Spleen (tissue), 11 donors: Measurements from ENCODE around the gene PTCD2. TPM values are rescaled to one million over a fixed set of nuclear protein-coding genes. Genes with fewer than 3 reads are reported as not detected.
"Not testable (repeated sequence)": the region's sequence is repeated elsewhere in the genome, so short reads cannot be mapped to it uniquely, and the experiment has no call there.

Source experiments
- DNase-seq: peaks from one replicate; pipeline ENCODE4 v3.0.0-alpha.2; 2020
- H3K27ac ChIP-seq, 8 donors: fragments of 200-600 bp; sonication (generic) in 7 of 8; 1 replicate in 4 of 8; 2 replicates in 4 of 8; pipeline versions ENCODE4 v1.5.0 to v1.8.0; 2016 to 2021; ENCODE audit warnings: inconsistent platforms in 4 of 8, mild to moderate bottlenecking in 4 of 8, moderate library complexity in 1 of 8
- H3K27me3 ChIP-seq, 7 donors: fragments of 200-600 bp; sonication (generic) in 6 of 7; replicated peaks in 1 of 7; 1 replicate in 4 of 7; 2 replicates in 3 of 7; pipeline versions ENCODE4 v1.5.0 to v1.8.0; 2016 to 2021; ENCODE audit warnings: inconsistent platforms in 3 of 7, mild to moderate bottlenecking in 1 of 7
- H3K36me3 ChIP-seq, 6 donors: fragments of 200-600 bp; sonication (generic) in 5 of 6; 1 replicate in 4 of 6; 2 replicates in 2 of 6; pipeline versions ENCODE4 v1.5.0 to v1.8.0; 2016 to 2021; ENCODE audit warnings: inconsistent platforms in 2 of 6
- H3K4me1 ChIP-seq, 6 donors: fragments of 200-600 bp; sonication (generic) in 5 of 6; 1 replicate in 3 of 6; 2 replicates in 3 of 6; pipeline versions ENCODE4 v1.5.0 to v1.8.0; 2016 to 2021; ENCODE audit warnings: inconsistent platforms in 3 of 6
- H3K4me3 ChIP-seq, 8 donors: fragments of 200-600 bp; sonication (generic) in 7 of 8; 1 replicate in 4 of 8; 2 replicates in 4 of 8; pipeline versions ENCODE4 v1.5.0 to v1.8.0; 2016 to 2021; ENCODE audit warnings: inconsistent platforms in 4 of 8, mild to moderate bottlenecking in 4 of 8, moderate library complexity in 2 of 8
- H3K9me3 ChIP-seq, 8 donors: fragments of 200-600 bp; sonication (generic) in 7 of 8; 1 replicate in 4 of 8; 2 replicates in 4 of 8; pipeline versions ENCODE4 v1.5.0 to v1.8.0; 2016 to 2021; ENCODE audit warnings: inconsistent platforms in 4 of 8
- POLR2A ChIP-seq, 3 donors: fragments of 450-650 bp; IDR thresholded peaks; one replicate each; pipeline ENCODE4 v1.5.1; 2017; ENCODE audit warnings: antibody characterized with exemption in 3 of 3, mild to moderate bottlenecking in 1 of 3
- POLR2AphosphoS5 ChIP-seq, 3 donors: sonication (generic); formaldehyde crosslinking; IDR thresholded peaks; one replicate each; pipeline ENCODE4 v1.5.1; 2017; ENCODE audit warnings: antibody characterized with exemption in 3 of 3
- WGBS, 5 donors: extraction: QIAGEN DNeasy Blood & Tissue Kit in 3 of 5; methylation state at CpG; one replicate each; pipeline versions ENCODE4 v1.1.5 to v1.1.7; 2013 to 2018; 5-methylcytosine and 5-hydroxymethylcytosine counted together
- intact Hi-C: fragments of 100-400 bp; cut with DNase I; formaldehyde crosslinking; loops from one replicate; pipeline ENCODE4 v1.15.0; 2023; ENCODE audit warnings: low total_unique reads
- polyA plus RNA-seq, 3 donors: library from polyadenylated mRNA; stranded (reverse); fragments of 200-250 nt; gene quantifications; one replicate each; pipeline ENCODE4 v1.2.1, GENCODE V29; 2013
- total RNA-seq, 7 donors: library from RNA; depleted of rRNA in 3 of 7; stranded (reverse); fragments of >200 nt in 3 of 7; fragmentation: NEBNext Ultra II Directional in 4 of 7; extraction: Animal tissue kit (Norgen Biotek cat#: 25700) in 4 of 7; gene quantifications; one replicate each; pipeline versions ENCODE4 v1.1.0 to v1.2.1, GENCODE V29; 2016 to 2021
- TF ChIP-seq, protein P1 (sequence below), 11 experiments: fragments of 200-600 bp in 7 of 11; fragments of 450-650 bp in 4 of 11; sonication (generic) in 4 of 11; IDR thresholded peaks in 8 of 11; conservative IDR thresholded peaks in 3 of 11; 1 replicate in 7 of 11; 2 replicates in 4 of 11; pipeline versions ENCODE4 v1.4.0 to v1.8.0; 2016 to 2021; ENCODE audit warnings: antibody characterized with exemption in 11 of 11, inconsistent platforms in 4 of 11, mild to moderate bottlenecking in 1 of 11
- donor health status: healthy with polysubstance abuse.
- donor health status: DM: no; HTN: no; CAD: no; lungs with moderate emphysema.
- donor health status: DM: no; HTN: no; CAD: no.
- donor health status: Bipolar disorder and iron deficiency.
- donor health status: healthy.
- donor health status: DM: no; HTN: no; CAD: no.
- donor health status: DM: yes; HTN: yes; CAD: no.

Gene PTCD2
- total and polyA plus RNA-seq, 10 donors: 1.2 to 11.7 (median 7.5) TPM

DNA sequence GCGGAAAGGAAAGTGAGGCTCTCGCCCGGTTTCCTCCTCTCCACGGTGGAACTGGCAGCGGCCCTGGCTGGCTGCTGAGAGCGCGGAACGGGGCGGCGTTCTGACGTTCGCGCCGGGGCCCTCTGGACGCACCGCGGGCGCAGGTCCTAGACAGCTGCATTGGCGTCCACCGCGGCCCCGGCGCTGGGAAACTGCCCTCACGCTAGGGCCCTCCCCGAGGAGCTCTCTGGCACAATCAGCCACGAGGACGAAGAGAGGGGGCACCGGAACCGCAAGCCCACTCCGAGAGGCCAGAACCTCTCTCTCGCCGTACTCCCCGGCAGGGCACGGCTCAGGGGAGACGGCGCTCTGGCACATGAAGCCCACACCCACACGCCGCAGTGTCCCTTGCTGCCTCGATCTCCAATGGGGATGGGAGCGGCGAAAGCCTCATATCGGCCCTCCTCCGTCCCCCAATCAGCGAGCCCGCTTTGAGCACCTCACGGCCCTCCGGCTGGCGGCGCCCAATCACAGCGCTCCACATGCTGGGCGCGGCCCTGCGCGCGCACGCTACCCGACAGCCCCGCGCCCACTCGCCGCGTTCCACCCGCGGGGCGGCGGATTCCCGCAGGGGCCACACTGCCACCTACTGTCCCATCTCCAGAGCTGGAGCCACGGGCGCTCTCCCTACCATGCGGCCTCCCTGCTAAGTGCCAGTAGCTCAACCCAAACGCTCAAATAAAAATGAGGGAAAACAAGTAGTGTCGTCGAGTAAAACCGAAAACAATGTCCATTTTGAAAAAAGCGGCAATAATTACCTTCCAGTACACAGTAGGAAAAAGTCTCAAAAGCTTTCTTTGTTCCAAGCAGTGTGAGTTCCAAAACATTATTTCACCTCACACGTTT lies 12.0 kb upstream of the PTCD2 start:
- peaks cover 0 to 47% (median 24%) of the 10 kb centered on the region in 6 donors for H3K4me1 ChIP-seq
- peak overlapping the region; percentile 89 to 97 (median 96) for H3K27ac ChIP-seq
- TF ChIP-seq, protein P1, sequence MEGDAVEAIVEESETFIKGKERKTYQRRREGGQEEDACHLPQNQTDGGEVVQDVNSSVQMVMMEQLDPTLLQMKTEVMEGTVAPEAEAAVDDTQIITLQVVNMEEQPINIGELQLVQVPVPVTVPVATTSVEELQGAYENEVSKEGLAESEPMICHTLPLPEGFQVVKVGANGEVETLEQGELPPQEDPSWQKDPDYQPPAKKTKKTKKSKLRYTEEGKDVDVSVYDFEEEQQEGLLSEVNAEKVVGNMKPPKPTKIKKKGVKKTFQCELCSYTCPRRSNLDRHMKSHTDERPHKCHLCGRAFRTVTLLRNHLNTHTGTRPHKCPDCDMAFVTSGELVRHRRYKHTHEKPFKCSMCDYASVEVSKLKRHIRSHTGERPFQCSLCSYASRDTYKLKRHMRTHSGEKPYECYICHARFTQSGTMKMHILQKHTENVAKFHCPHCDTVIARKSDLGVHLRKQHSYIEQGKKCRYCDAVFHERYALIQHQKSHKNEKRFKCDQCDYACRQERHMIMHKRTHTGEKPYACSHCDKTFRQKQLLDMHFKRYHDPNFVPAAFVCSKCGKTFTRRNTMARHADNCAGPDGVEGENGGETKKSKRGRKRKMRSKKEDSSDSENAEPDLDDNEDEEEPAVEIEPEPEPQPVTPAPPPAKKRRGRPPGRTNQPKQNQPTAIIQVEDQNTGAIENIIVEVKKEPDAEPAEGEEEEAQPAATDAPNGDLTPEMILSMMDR (IDR thresholded peaks at IDR 0.05 in 8 of 11, conservative IDR thresholded peaks at IDR 0.05 in 3 of 11): peak; percentile 74 to 97 (median 94)
- TF ChIP-seq POLR2A (IDR thresholded peaks at IDR 0.05) (peak; percentile 62 to 96 (median 63)), POLR2AphosphoS5 (IDR thresholded peaks at IDR 0.05) (peak; percentile 98 to 100 (median 98))
- H3K36me3 ChIP-seq: peaks cover 0 to 44% (median 31%) of the 10 kb centered on the region in 6 donors
- DNase-seq: peak; percentile 98
- 1 to 3% (median 2%) methylated on average over 43 to 76 of the region's 76 CpGs for WGBS, 5 donors
- peak overlapping the region; percentile 68 to 90 (median 72) for H3K4me3 ChIP-seq
- H3K9me3 ChIP-seq: no peaks in the 10 kb centered on the region
- intact Hi-C loops: loop anchor here (10.0 kb wide), 2 partner anchors 173 to 523 kb away; no protein-coding TSS in a partner anchor
- H3K27me3 ChIP-seq: no peaks in the 10 kb centered on the region

DNA sequence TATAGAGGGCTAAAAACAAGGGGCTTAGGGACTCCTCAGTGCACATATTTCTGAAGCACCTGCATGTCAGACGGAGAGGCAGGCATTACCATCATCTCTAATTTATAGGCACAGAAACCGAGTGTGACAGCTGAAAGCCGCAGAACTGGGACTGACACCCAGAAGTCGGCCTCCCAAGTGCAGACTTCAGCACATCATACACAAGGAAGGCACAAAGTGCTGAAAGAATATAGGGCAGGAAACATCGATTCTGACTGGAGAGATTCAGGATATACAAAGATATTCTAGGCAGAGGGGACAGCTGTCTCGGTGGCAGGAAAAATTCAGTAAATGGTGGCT lies 11.4 kb upstream of the PTCD2 start:
- H3K36me3 ChIP-seq: peaks cover 0 to 50% (median 35%) of the 10 kb centered on the region in 6 donors
- H3K27ac ChIP-seq: peak overlapping the region in 7 of 8 donors; percentile 89 to 97 (median 96)
- no peak for DNase-seq
- no peaks in the 10 kb centered on the region for H3K27me3 ChIP-seq
- peaks cover 0 to 50% (median 24%) of the 10 kb centered on the region in 6 donors for H3K4me1 ChIP-seq
- 66 to 82% (median 76%) methylated on average over 6 of the region's 6 CpGs for WGBS, 5 donors
- intact Hi-C loops: loop anchor here (10.0 kb wide), 2 partner anchors 174 to 524 kb away; no protein-coding TSS in a partner anchor
- peak overlapping the region in 3 of 8 donors; percentile 75 to 90 (median 76) for H3K4me3 ChIP-seq
- TF ChIP-seq POLR2AphosphoS5 (IDR thresholded peaks at IDR 0.05) (no peak), POLR2A (IDR thresholded peaks at IDR 0.05) (no peak)
- TF ChIP-seq, protein P1 (IDR thresholded peaks at IDR 0.05 in 8 of 11, conservative IDR thresholded peaks at IDR 0.05 in 3 of 11): no peak
- no peaks in the 10 kb centered on the region for H3K9me3 ChIP-seq

DNA sequence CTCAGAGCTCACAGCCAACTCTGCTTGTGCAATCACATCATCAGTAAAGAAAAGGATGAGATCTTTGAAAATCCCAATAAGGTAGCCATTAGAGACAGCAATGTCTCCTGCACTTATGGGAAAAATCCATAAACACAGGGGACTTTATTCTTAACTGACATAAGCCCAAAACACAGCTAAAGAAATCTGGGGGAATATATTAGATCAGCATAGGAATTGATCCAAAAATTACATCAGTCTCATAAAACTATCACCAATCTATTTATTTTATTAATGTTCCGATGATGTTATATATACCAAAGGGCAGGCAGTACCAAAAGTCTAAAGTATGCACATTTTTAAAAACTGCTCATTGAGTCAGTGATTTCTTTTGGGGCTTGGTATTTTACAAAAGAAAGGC lies 7.0 kb upstream of the PTCD2 start:
- WGBS, 5 donors: 94 to 100% (median 98%) methylated on average over 1 of the region's 1 CpG
- Histone ChIP-seq H3K9me3 (no peaks in the 10 kb centered on the region), H3K27ac (no peak overlapping the region), H3K36me3 (peaks cover 0 to 65% (median 37%) of the 10 kb centered on the region in 6 donors), H3K4me3 (no peak overlapping the region), H3K27me3 (no peaks in the 10 kb centered on the region), H3K4me1 (peaks cover 0 to 54% (median 26%) of the 10 kb centered on the region in 6 donors)
- DNase-seq: no peak
- intact Hi-C loops: no loop called here
- TF ChIP-seq POLR2A (IDR thresholded peaks at IDR 0.05) (no peak), POLR2AphosphoS5 (IDR thresholded peaks at IDR 0.05) (no peak)
- TF ChIP-seq, protein P1 (IDR thresholded peaks at IDR 0.05 in 8 of 11, conservative IDR thresholded peaks at IDR 0.05 in 3 of 11): no peak

DNA sequence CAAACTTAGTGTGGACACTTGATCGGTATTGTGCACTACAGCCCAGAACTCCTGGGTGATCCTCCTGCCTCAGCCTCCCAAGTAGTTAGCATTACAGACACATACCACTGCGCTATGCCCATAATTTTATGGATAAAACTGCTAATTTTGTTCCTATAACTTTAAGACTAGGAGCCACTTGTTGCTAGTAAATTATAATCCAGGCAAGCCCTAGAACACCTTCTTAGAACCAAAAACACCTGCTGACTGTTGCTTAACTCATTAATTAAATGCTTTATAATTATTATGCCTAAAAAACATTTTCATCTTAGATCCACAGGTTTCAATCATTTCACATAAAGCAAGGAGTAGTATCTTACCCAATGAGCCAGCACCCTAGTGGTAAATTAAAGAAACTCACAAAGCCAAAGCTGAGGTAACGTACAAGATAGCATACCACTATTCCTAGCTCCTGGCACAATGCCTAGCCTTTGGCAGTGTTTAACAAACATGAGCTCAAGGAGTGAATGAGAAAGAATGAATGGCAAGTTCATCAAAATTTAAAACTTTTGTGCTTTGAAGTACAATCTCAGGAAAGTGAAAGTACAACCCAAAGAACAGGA lies 5.5 kb upstream of the PTCD2 start:
- Histone ChIP-seq H3K9me3 (no peaks in the 10 kb centered on the region), H3K36me3 (peaks cover 0 to 57% (median 34%) of the 10 kb centered on the region in 6 donors), H3K4me1 (peaks cover 9 to 61% (median 33%) of the 10 kb centered on the region in 6 donors), H3K4me3 (no peak overlapping the region), H3K27me3 (no peaks in the 10 kb centered on the region), H3K27ac (no peak overlapping the region)
- TF ChIP-seq, protein P1 (IDR thresholded peaks at IDR 0.05 in 8 of 11, conservative IDR thresholded peaks at IDR 0.05 in 3 of 11): no peak
- TF ChIP-seq POLR2AphosphoS5 (IDR thresholded peaks at IDR 0.05) (no peak), POLR2A (IDR thresholded peaks at IDR 0.05) (no peak)
- 84 to 92% (median 91%) methylated on average over 3 of the region's 3 CpGs for WGBS, 5 donors
- no peak for DNase-seq
- intact Hi-C loops: no loop called here

DNA sequence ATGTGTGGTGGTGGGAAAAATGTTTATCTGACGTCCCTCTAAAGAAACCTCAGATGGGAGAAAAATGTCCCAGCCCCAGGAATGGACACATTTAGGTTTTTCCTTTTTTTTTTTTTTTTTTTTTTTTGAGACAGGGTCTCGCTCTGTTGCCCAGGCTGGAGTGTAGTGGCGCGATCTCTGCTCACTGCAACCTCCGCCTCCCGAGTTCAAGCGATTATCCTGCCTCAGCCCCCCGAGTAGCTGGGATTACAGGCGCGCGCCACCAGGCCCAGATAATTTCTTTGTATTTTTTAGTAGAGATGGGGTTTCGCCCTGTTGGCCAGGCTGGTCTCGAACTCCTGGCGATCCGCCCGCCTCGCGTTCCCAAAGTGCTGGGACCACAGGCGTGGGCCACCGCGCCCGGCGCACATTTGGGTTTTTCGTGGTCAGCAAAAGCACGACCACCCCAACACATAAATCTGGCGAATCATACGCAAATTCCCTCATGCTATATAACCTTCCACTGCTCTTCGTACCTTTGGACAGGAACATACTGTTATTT lies 668 bp upstream of the PTCD2 start:
- Histone ChIP-seq H3K4me1 (peaks cover 9 to 72% (median 42%) of the 10 kb centered on the region in 6 donors), H3K4me3 (peak overlapping the region; percentile 75 to 98 (median 95)), H3K36me3 (peaks cover 0 to 34% (median 13%) of the 10 kb centered on the region in 6 donors), H3K27ac (peak overlapping the region; percentile 11 to 89 (median 84))
- 4 to 8% (median 7%) methylated on average over 28 of the region's 28 CpGs for WGBS, 5 donors
- peak; percentile 83 for DNase-seq
- H3K9me3 ChIP-seq, H3K27me3 ChIP-seq, intact Hi-C loops: not testable (repeated sequence)
